Measurements from ENCODE around the gene C1orf21.

DNA sequence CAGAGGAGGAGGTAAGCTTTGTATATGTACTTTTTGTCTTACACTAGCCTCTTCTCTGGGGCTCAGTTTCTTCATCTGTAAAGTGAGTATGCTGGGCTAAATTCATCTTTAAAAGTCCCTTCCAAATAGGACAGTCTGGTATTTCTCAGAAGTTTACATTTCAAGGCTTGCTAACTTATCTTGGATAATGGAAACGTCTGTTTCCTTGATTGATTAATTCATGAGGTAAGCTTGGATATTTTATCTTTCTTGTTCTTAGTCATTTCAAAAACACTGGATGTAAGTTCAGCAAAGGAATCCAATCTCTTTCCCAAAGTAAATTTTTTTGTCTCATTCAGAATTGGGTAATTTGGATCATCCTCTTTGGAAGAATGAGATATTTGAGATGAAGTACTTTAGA lies 256.8 kb downstream of the C1orf21 start:
- no peak for TF ChIP-seq EZH2 (IDR thresholded peaks at IDR 0.05; ENCODE audit: borderline replicate concordance, insufficient read depth, low read depth, low read length, poor library complexity, severe bottlenecking)
- TF ChIP-seq, protein P1, sequence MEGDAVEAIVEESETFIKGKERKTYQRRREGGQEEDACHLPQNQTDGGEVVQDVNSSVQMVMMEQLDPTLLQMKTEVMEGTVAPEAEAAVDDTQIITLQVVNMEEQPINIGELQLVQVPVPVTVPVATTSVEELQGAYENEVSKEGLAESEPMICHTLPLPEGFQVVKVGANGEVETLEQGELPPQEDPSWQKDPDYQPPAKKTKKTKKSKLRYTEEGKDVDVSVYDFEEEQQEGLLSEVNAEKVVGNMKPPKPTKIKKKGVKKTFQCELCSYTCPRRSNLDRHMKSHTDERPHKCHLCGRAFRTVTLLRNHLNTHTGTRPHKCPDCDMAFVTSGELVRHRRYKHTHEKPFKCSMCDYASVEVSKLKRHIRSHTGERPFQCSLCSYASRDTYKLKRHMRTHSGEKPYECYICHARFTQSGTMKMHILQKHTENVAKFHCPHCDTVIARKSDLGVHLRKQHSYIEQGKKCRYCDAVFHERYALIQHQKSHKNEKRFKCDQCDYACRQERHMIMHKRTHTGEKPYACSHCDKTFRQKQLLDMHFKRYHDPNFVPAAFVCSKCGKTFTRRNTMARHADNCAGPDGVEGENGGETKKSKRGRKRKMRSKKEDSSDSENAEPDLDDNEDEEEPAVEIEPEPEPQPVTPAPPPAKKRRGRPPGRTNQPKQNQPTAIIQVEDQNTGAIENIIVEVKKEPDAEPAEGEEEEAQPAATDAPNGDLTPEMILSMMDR (IDR thresholded peaks at IDR 0.05) = no peak
